ENCODE measurements around the gene PACSIN2. TPM values are rescaled to one million over a fixed set of nuclear protein-coding genes. Genes with fewer than 3 reads are reported as not detected.

PACSIN2 gene
- polyA plus RNA-seq, 3 donors from 2014 or later: 18.4 to 31.6 (median 23.0) TPM

GRCh38 chr22:42950281-42950680, 64.7 kb downstream of the PACSIN2 start:
- Mint-ChIP-seq H3K27me3 (ENCODE audit: low read depth in 3 of 3) (peaks cover 0 to 12% (median 0%) of the 10 kb centered on the region in 3 donors), H3K27ac (no peak overlapping the region), H3K4me1 (peaks cover 37 to 45% of the 10 kb centered on the region in 2 donors), H3K4me3 (no peak overlapping the region), H3K36me3 (peaks cover 0 to 3% (median 0%) of the 10 kb centered on the region in 3 donors), H3K9me3 (no peaks in the 10 kb centered on the region)
- DNase-seq: no peak

- Mint-ChIP-seq H3K9me3 (no peaks in the 10 kb centered on the region), H3K27me3 (ENCODE audit: low read depth in 3 of 3) (peaks cover 0 to 8% (median 0%) of the 10 kb centered on the region in 3 donors), H3K4me1 (peaks cover 41 to 49% of the 10 kb centered on the region in 2 donors), H3K36me3 (no peaks in the 10 kb centered on the region), H3K4me3 (no peak overlapping the region), H3K27ac (no peak overlapping the region)
- DNase-seq: no peak
Observed at GRCh38 chr22:42949159-42949558, 65.8 kb downstream of the PACSIN2 start.

- no peaks in the 10 kb centered on the region for H3K9me3 Mint-ChIP-seq
- no peak for DNase-seq
- H3K27ac Mint-ChIP-seq: no peak overlapping the region
- H3K36me3 Mint-ChIP-seq: no peaks in the 10 kb centered on the region
- peaks cover 0 to 7% (median 0%) of the 10 kb centered on the region in 3 donors for H3K27me3 Mint-ChIP-seq (ENCODE audit: low read depth in 3 of 3)
- no peak overlapping the region for H3K4me3 Mint-ChIP-seq
- H3K4me1 Mint-ChIP-seq: peaks cover 39 to 49% of the 10 kb centered on the region in 2 donors
Observed at GRCh38 chr22:42948294-42948693, 66.7 kb downstream of the PACSIN2 start.

GRCh38 chr22:42947211-42947990, 67.5 kb downstream of the PACSIN2 start:
- H3K36me3 Mint-ChIP-seq: no peaks in the 10 kb centered on the region
- peak overlapping the region in 2 of 6 donors; percentile 23 to 76 for H3K27ac Mint-ChIP-seq
- H3K27me3 Mint-ChIP-seq (ENCODE audit: low read depth in 3 of 3): peaks cover 0 to 5% (median 0%) of the 10 kb centered on the region in 3 donors
- H3K4me1 Mint-ChIP-seq: peaks cover 38 to 49% of the 10 kb centered on the region in 2 donors
- H3K9me3 Mint-ChIP-seq: no peaks in the 10 kb centered on the region
- no peak for DNase-seq
- peak overlapping the region in 4 of 5 donors; percentile 4 to 57 (median 28) for H3K4me3 Mint-ChIP-seq

GRCh38 chr22:42946546-42947198, 68.3 kb downstream of the PACSIN2 start:
- H3K27ac Mint-ChIP-seq: peak overlapping the region in 2 of 6 donors; percentile 23 to 76
- DNase-seq: no peak
- H3K9me3 Mint-ChIP-seq: no peaks in the 10 kb centered on the region
- H3K27me3 Mint-ChIP-seq (ENCODE audit: low read depth in 3 of 3): peaks cover 0 to 5% (median 0%) of the 10 kb centered on the region in 3 donors
- no peaks in the 10 kb centered on the region for H3K36me3 Mint-ChIP-seq
- peaks cover 37 to 45% of the 10 kb centered on the region in 2 donors for H3K4me1 Mint-ChIP-seq
- peak overlapping the region; percentile 4 to 57 (median 11) for H3K4me3 Mint-ChIP-seq

- H3K9me3 Mint-ChIP-seq: no peaks in the 10 kb centered on the region
- peaks cover 34 to 38% of the 10 kb centered on the region in 2 donors for H3K4me1 Mint-ChIP-seq
- peak overlapping the region; percentile 6 to 48 (median 19) for H3K4me3 Mint-ChIP-seq
- peaks cover 0 to 6% (median 0%) of the 10 kb centered on the region in 3 donors for H3K36me3 Mint-ChIP-seq
- no peak for DNase-seq
- H3K27ac Mint-ChIP-seq: peak overlapping the region in 3 of 6 donors; percentile 31 to 81 (median 50)
- peaks cover 0 to 4% (median 0%) of the 10 kb centered on the region in 3 donors for H3K27me3 Mint-ChIP-seq (ENCODE audit: low read depth in 3 of 3)
Observed at GRCh38 chr22:42945736-42946135, 69.2 kb downstream of the PACSIN2 start.

GRCh38 chr22:42945027-42945426, 69.9 kb downstream of the PACSIN2 start:
- DNase-seq: no peak
- Mint-ChIP-seq H3K4me1 (peaks cover 34 to 38% of the 10 kb centered on the region in 2 donors), H3K27me3 (ENCODE audit: low read depth in 3 of 3) (peaks cover 0 to 6% (median 0%) of the 10 kb centered on the region in 3 donors), H3K27ac (no peak overlapping the region), H3K9me3 (no peaks in the 10 kb centered on the region), H3K4me3 (no peak overlapping the region), H3K36me3 (peaks cover 0 to 6% (median 0%) of the 10 kb centered on the region in 3 donors)

- H3K9me3 Mint-ChIP-seq: no peaks in the 10 kb centered on the region
- peaks cover 0 to 6% (median 0%) of the 10 kb centered on the region in 3 donors for H3K36me3 Mint-ChIP-seq
- H3K27me3 Mint-ChIP-seq (ENCODE audit: low read depth in 3 of 3): peaks cover 0 to 9% (median 0%) of the 10 kb centered on the region in 3 donors
- no peak overlapping the region for H3K4me3 Mint-ChIP-seq
- no peak overlapping the region for H3K27ac Mint-ChIP-seq
- peaks cover 37 to 43% of the 10 kb centered on the region in 2 donors for H3K4me1 Mint-ChIP-seq
- DNase-seq: no peak
Observed at GRCh38 chr22:42944409-42944808, 70.5 kb downstream of the PACSIN2 start.

- no peaks in the 10 kb centered on the region for H3K9me3 Mint-ChIP-seq
- peaks cover 0 to 6% (median 0%) of the 10 kb centered on the region in 3 donors for H3K36me3 Mint-ChIP-seq
- H3K4me3 Mint-ChIP-seq: no peak overlapping the region
- no peak overlapping the region for H3K27ac Mint-ChIP-seq
- H3K4me1 Mint-ChIP-seq: peaks cover 36 to 45% of the 10 kb centered on the region in 2 donors
- H3K27me3 Mint-ChIP-seq (ENCODE audit: low read depth in 3 of 3): peaks cover 0 to 9% (median 0%) of the 10 kb centered on the region in 3 donors
- DNase-seq: no peak
Observed at GRCh38 chr22:42943981-42944380, 71.0 kb downstream of the PACSIN2 start.

GRCh38 chr22:42942351-42942750, 72.6 kb downstream of the PACSIN2 start:
- H3K9me3 Mint-ChIP-seq: no peaks in the 10 kb centered on the region
- H3K4me3 Mint-ChIP-seq: no peak overlapping the region
- peaks cover 0 to 7% (median 0%) of the 10 kb centered on the region in 3 donors for H3K27me3 Mint-ChIP-seq (ENCODE audit: low read depth in 3 of 3)
- H3K36me3 Mint-ChIP-seq: peaks cover 0 to 6% (median 0%) of the 10 kb centered on the region in 3 donors
- DNase-seq: no peak
- H3K27ac Mint-ChIP-seq: no peak overlapping the region
- peaks cover 36 to 43% of the 10 kb centered on the region in 2 donors for H3K4me1 Mint-ChIP-seq

- Mint-ChIP-seq H3K4me1 (peaks cover 26 to 32% of the 10 kb centered on the region in 2 donors), H3K36me3 (peaks cover 0 to 6% (median 0%) of the 10 kb centered on the region in 3 donors), H3K9me3 (no peaks in the 10 kb centered on the region), H3K27ac (peak overlapping the region in 1 of 6 donors; percentile 14), H3K4me3 (no peak overlapping the region), H3K27me3 (ENCODE audit: low read depth in 3 of 3) (peaks cover 0 to 7% (median 0%) of the 10 kb centered on the region in 3 donors)
- DNase-seq: no peak
Observed at GRCh38 chr22:42939941-42940653, 74.9 kb downstream of the PACSIN2 start.

GRCh38 chr22:42939451-42939881, 75.5 kb downstream of the PACSIN2 start:
- no peak overlapping the region for H3K27ac Mint-ChIP-seq
- H3K9me3 Mint-ChIP-seq: no peaks in the 10 kb centered on the region
- H3K36me3 Mint-ChIP-seq: peaks cover 0 to 6% (median 0%) of the 10 kb centered on the region in 3 donors
- DNase-seq: no peak
- peaks cover 28 to 33% of the 10 kb centered on the region in 2 donors for H3K4me1 Mint-ChIP-seq
- peaks cover 0 to 7% (median 0%) of the 10 kb centered on the region in 3 donors for H3K27me3 Mint-ChIP-seq (ENCODE audit: low read depth in 3 of 3)
- H3K4me3 Mint-ChIP-seq: no peak overlapping the region

GRCh38 chr22:42938976-42939375, 76.0 kb downstream of the PACSIN2 start:
- no peaks in the 10 kb centered on the region for H3K9me3 Mint-ChIP-seq
- peaks cover 0 to 6% (median 0%) of the 10 kb centered on the region in 3 donors for H3K36me3 Mint-ChIP-seq
- H3K27me3 Mint-ChIP-seq (ENCODE audit: low read depth in 3 of 3): peaks cover 0 to 7% (median 0%) of the 10 kb centered on the region in 3 donors
- H3K27ac Mint-ChIP-seq: no peak overlapping the region
- peaks cover 32 to 38% of the 10 kb centered on the region in 2 donors for H3K4me1 Mint-ChIP-seq
- H3K4me3 Mint-ChIP-seq: no peak overlapping the region
- no peak for DNase-seq
